Measurements from ENCODE around the gene OS9.
A peak's percentile ranks its signal among the peaks of the same experiment; 100 is the strongest.
"Not testable (repeated sequence)": the region's sequence is repeated elsewhere in the genome, so short reads cannot be mapped to it uniquely, and the experiment has no call there.

Gene OS9

GRCh38 chr12:57695770-57696432, 2.0 kb downstream of the OS9 start:
- no peak for DNase-seq

- no peak for DNase-seq
Measured at GRCh38 chr12:57697076-57697475, 3.1 kb downstream of the OS9 start.

GRCh38 chr12:57698414-57698813, 4.5 kb downstream of the OS9 start:
- no peak for DNase-seq

GRCh38 chr12:57700317-57700716, 6.4 kb downstream of the OS9 start:
- no peak for DNase-seq

GRCh38 chr12:57707250-57707649, 13.3 kb downstream of the OS9 start:
- no peak for DNase-seq

DNA sequence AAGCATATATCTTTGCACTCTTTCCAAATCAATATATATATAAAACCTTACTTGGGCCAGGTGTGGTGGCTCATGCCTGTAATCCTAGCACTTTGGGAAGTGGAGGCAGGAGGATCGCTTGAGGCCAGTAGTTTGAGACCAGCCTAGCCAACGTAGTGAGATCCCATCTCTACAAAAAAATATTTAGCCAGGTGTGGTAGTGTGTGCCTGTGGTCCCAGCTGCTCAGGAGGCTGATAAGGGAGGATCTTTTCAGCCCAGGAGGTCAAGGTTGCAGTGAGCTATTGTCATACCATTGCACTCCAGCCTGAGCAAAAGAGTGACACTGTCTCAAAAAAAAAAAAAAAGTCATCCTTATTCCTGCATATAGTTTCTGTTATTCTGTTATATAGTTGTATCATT, 14.4 kb downstream of the OS9 start:
- no peak for DNase-seq

GRCh38 chr12:57712701-57713100, 18.8 kb downstream of the OS9 start:
- peak in 1 of 2 donors; percentile 6 for DNase-seq

GRCh38 chr12:57713209-57713608, 19.3 kb downstream of the OS9 start:
- DNase-seq: no peak

- not testable (repeated sequence) for DNase-seq
Measured at GRCh38 chr12:57715036-57715748, 21.3 kb downstream of the OS9 start.

DNA sequence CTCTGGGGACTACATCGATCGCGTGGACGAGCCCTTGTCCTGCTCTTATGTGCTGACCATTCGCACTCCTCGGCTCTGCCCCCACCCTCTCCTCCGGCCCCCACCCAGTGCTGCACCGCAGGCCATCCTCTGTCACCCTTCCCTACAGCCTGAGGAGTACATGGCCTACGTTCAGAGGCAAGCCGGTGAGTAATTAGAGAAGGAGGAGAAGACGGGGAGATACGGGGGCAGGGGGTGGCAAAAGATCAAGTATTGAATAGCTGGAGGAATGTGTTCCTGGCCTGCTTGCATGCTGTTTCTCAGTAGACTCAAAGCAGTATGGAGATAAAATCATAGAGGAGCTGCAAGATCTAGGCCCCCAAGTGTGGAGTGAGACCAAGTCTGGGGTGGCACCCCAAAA, 21.9 kb downstream of the OS9 start:
- DNase-seq: no peak

- no peak for DNase-seq
Measured at GRCh38 chr12:57716305-57716704, 22.4 kb downstream of the OS9 start.

DNA sequence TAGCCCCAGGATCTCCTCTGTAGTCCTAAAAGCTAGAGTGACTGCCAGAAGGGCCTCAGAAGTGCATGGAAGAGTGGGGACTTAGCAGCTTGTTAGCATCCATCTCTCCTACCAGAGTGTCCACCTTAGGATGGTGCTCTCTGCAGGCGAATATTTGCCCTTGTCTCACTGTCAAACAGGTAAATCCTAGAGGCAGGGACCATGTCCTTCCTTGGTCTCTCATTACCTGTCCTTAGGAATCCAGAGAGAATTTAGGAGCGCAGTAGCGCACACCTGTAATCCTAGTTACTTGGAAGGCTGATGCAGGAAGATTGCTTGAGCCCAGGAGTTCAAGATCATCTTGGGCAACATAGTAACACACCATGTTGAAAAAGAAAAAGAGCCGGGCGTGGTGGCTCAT, 23.2 kb downstream of the OS9 start:
- DNase-seq: no peak

DNA sequence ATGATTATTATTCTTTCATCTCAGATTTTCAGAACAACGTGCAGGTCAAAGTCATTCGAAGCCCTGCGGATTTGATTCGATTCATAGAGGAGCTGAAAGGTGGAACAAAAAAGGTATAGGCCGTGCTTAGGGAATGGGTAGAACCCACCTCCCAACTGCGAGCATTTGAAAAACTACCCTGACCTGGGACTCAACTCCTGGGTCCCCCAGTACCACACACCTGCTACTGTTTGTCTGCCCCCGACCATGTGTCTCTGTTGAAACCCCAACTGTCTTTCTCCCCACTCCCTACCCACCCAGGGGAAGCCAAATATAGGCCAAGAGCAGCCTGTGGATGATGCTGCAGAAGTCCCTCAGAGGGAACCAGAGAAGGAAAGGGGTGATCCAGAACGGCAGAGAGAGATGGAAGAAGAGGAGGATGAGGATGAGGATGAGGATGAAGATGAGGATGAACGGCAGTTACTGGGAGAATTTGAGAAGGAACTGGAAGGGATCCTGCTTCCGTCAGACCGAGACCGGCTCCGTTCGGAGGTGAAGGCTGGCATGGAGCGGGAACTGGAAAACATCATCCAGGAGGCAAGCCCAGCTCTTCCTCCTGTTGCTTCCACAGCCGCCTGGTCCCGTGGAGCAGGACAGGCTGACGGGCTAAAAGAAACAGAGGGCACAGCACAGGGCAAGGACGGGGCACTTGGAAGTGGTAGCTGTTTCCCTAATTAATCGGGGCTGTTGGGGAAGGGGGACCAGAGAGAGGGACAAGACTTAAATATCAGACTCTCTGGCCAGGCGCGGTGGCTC, 24.1 kb downstream of the OS9 start:
- no peak for DNase-seq

DNA sequence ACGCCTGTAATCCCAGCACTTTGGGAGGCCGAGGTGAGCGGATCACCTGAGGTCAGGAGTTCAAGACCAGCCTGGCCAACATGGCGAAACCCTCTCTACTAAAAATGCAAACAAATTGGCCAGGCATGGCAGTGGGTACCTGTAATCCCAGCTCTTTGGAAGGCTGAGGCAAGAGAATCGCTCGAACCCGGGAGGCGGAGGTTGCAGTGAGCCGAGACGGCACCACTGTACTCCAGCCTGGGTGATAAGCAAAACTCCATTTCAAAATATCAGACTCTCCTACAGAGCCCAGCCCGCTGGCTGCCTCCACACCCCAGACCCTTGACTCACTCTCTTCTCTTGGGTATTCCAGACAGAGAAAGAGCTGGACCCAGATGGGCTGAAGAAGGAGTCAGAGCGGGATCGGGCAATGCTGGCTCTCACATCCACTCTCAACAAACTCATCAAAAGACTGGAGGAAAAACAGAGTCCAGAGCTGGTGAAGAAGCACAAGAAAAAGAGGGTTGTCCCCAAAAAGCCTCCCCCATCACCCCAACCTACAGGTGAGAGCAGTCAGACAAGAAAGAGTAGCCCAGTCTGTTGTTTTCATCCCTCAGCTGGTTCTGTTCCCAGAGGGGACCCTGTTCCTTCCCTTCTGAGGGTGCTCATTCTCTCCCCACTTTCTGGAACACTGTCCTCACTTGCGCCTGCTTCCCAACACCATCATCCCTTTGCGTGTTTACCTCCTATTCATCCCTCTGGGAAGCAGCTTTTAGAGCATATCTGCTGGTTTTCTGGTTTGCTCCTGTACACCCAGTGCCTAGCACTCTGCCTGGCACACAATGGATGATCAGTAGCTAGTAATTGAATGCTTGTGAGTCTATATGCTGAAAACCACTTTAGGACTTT, 25.0 kb downstream of the OS9 start:
- no peak for DNase-seq

DNA sequence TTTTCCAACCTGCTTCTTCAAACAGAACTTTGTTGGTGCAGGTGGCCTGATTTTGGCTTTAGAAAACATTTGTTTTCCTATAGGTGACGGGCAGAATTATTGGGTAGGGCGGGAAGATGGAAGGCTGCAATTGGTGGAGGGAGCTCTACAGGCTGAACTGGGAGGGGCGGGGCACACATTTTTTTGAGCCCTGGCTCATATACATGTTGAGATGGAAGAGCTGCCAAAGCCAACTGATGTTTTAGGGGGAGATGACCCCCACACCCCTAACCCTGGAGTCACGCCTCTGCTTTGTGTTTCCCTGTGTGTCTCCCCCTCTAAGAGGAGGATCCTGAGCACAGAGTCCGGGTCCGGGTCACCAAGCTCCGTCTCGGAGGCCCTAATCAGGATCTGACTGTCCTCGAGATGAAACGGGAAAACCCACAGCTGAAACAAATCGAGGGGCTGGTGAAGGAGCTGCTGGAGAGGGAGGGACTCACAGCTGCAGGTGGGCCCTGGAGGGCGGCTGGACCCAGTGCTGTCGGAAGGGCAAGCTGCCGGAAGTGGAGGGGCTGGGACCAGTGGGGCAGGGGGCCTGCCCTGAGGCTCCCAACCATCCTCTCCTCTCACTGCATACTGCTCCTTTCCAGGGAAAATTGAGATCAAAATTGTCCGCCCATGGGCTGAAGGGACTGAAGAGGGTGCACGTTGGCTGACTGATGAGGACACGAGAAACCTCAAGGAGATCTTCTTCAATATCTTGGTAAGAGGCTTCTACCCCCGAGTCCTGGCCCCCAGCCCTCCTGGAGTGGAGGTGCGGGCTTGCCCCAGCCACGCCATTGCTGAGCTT, 26.1 kb downstream of the OS9 start:
- DNase-seq: no peak

DNA sequence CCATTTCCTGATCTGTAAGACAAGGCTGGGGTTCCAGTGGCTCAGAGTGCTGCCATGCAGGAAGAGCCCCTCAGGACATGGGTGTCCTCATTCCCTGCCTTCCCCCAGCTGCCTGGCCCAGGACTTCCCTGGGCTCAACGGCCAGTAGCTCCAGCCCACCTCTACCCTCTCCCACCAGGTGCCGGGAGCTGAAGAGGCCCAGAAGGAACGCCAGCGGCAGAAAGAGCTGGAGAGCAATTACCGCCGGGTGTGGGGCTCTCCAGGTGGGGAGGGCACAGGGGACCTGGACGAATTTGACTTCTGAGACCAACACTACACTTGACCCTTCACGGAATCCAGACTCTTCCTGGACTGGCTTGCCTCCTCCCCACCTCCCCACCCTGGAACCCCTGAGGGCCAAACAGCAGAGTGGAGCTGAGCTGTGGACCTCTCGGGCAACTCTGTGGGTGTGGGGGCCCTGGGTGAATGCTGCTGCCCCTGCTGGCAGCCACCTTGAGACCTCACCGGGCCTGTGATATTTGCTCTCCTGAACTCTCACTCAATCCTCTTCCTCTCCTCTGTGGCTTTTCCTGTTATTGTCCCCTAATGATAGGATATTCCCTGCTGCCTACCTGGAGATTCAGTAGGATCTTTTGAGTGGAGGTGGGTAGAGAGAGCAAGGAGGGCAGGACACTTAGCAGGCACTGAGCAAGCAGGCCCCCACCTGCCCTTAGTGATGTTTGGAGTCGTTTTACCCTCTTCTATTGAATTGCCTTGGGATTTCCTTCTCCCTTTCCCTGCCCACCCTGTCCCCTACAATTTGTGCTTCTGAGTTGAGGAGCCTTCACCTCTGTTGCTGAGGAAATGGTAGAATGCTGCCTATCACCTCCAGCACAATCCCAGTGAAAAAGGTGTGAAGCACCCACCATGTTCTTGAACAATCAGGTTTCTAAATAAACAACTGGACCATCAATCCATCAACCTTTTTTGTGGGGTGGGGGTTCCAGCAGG, 27.0 kb downstream of the OS9 start:
- no peak for DNase-seq

- DNase-seq: not testable (repeated sequence)
Measured at GRCh38 chr12:57721846-57722608, 28.1 kb downstream of the OS9 start.

DNA sequence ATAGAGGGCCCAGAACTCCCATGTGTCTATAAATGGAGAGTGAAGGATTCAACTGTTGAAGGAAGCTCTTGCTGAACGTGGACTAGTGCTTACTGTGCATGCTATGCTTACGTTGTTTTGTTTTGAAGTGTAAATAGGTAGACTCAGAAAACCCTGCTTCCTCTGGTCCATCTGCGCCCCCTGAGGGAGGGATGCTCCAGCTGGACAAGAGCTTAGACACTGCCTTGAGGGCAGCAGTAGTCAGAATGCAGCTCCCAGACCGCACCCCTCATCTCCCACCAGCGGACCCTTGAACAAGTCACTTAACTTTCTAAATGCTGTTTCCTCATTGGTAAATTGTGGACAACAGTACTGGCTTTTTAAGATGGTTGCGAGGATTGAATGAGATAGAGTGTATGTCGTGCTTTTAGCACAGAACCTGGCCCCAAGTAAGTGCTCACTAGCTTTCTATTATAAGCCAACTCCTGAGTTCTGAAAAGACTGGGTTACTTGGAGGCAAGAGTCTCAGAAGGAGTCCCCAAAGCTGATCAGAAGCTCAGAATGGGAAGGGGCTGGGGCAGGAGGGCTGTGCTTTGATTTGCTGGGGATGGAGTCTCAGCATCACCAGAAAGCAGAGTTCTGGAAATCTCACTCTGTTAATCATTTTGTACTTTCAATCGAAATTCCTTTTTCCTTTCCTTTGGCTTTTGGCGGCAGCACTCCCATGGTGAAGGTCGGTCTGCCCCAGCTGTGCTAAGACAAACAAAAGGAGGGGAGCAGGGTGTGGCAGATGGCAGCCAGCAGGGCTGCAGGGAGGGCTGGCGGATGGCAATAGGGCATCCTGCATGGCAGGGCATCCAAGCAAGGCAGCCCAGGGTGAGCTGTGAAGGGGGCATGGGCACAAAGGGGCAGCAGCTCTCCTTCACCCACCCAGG, 29.0 kb downstream of the OS9 start:
- DNase-seq: no peak

DNA sequence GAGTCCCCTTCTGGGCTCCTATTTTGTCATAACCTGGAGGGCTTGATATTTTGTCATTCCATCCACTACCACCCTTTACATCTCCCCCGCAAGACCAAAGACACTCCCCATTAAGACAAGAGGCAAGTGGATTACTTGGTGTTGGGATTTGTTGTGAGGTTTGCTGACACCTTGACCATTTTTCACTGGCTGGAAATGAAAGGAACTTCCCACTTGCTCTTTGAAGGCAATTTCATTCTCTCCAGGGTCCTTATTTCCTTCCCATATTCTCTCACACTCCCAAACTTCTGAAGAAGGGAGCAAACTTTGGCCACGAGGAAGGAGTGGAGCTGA, 29.7 kb downstream of the OS9 start:
- DNase-seq: no peak
